OCI-LY7 (cell line): ENCODE results near the gene NR5A2. TPM values are rescaled to one million over a fixed set of nuclear protein-coding genes. Genes with fewer than 3 reads are reported as not detected.

ENCODE experiments used
- BruUV-seq: library from RNA; stranded (reverse); fragments of 400-500 nt; replicated peaks from 2 replicates; lab custom pipeline; 2021; lab: Mats Ljungman, UMichigan
- CTCF ChIA-PET: fragments of 300-600 bp; sonication (Branson Sonifier 250); formaldehyde crosslinking; loops from one replicate; lab custom pipeline; 2022; ENCODE audit warnings: antibody characterized with exemption; ENCODE audit not compliant: unreplicated experiment; lab: Charles Lee
- POLR2A ChIA-PET: fragments of 300-600 bp; sonication (Branson Sonifier 250); formaldehyde crosslinking; loops from one replicate; lab custom pipeline; 2022; ENCODE audit warnings: antibody characterized with exemption; lab: Charles Lee
- DNase-seq: peaks from one replicate; pipeline ENCODE4 v3.0.0-alpha.2; 2015; ENCODE audit warnings: low spot score
- H2AFZ ChIP-seq: fragments of 200-600 bp; sonication (generic), shearing (Covaris generic); 2 replicates; pipeline ENCODE4 v1.6.1; 2014; ENCODE audit warnings: mild to moderate bottlenecking, antibody characterized with exemption, low read length, moderate library complexity
- H3K27ac ChIP-seq: fragments of 200-600 bp; sonication (generic); 2 replicates; pipeline ENCODE4 v1.5.1; 2014; ENCODE audit warnings: mixed run types, low read depth, mild to moderate bottlenecking, moderate library complexity, low read length, inconsistent platforms; ENCODE audit not compliant: poor library complexity, severe bottlenecking
- H3K36me3 ChIP-seq: fragments of 200-600 bp; sonication (generic); 2 replicates; pipeline ENCODE4 v1.6.1; 2014; ENCODE audit warnings: mild to moderate bottlenecking, antibody characterized with exemption, low read length, moderate library complexity, mixed read lengths; ENCODE audit not compliant: insufficient read depth
- H3K4me1 ChIP-seq: fragments of 200-600 bp; sonication (generic); 2 replicates; pipeline ENCODE4 v1.5.1; 2014; ENCODE audit warnings: mild to moderate bottlenecking, low read length; ENCODE audit not compliant: insufficient read depth, poor library complexity, severe bottlenecking
- H3K4me2 ChIP-seq: fragments of 200-600 bp; sonication (generic); 2 replicates; pipeline ENCODE4 v1.6.1; 2014; ENCODE audit warnings: mild to moderate bottlenecking, low read length
- H3K4me3 ChIP-seq: fragments of 200-600 bp; sonication (generic); 2 replicates; pipeline ENCODE4 v1.5.1; 2014; ENCODE audit warnings: mild to moderate bottlenecking, low read depth, low read length; ENCODE audit not compliant: poor library complexity, severe bottlenecking
- H3K79me2 ChIP-seq: fragments of 200-600 bp; sonication (generic); 2 replicates; pipeline ENCODE4 v1.6.1; 2016; ENCODE audit warnings: low read depth, mild to moderate bottlenecking, low read length, moderate library complexity, mixed read lengths; ENCODE audit not compliant: insufficient read depth
- H3K9me2 ChIP-seq: fragments of 200-600 bp; sonication (generic); 2 replicates; pipeline ENCODE4 v1.6.1; 2016; ENCODE audit warnings: mild to moderate bottlenecking, low read length, mixed read lengths; ENCODE audit not compliant: insufficient read depth
- H3K9me3 ChIP-seq: fragments of 200-600 bp; sonication (generic); 2 replicates; pipeline ENCODE4 v1.6.1; 2014; ENCODE audit warnings: mild to moderate bottlenecking, mixed run types, low read length, mixed read lengths
- H4K20me1 ChIP-seq: fragments of 200-600 bp; sonication (generic); 2 replicates; pipeline ENCODE4 v1.6.1; 2014; ENCODE audit warnings: mild to moderate bottlenecking, antibody characterized with exemption, low read length, moderate library complexity, mixed read lengths; ENCODE audit not compliant: insufficient read depth
- EZH2phosphoT487 ChIP-seq: fragments of 200-600 bp; sonication (generic); IDR thresholded peaks from 2 replicates; pipeline ENCODE4 v1.6.1; 2018; ENCODE audit warnings: low read depth, borderline replicate concordance, mild to moderate bottlenecking, mixed run types, antibody characterized with exemption, low read length, moderate library complexity, mixed read lengths
- intact Hi-C: fragments of 100-400 bp; cut with micrococcal nuclease; formaldehyde crosslinking; loops from one replicate; pipeline ENCODE4 v1.10.0; 2022; ENCODE audit not compliant: unreplicated experiment
- total RNA-seq, 2 experiments: library from RNA; depleted of rRNA in 1 of 2; stranded (reverse); fragments of >200 nt in 1 of 2; shearing (Covaris generic) in 1 of 2; gene quantifications; 2 replicates each; pipeline ENCODE4 v1.2.3, GENCODE V29; 2014 to 2022
- TF ChIP-seq, protein P1 (sequence below): fragments of 200-600 bp; sonication (generic); conservative IDR thresholded peaks from 2 replicates; pipeline ENCODE4 v1.5.1; 2014; ENCODE audit warnings: mild to moderate bottlenecking, antibody characterized with exemption, low read length, moderate library complexity, mixed read lengths

NR5A2 gene
- total RNA-seq, 2 experiments from 2014 or later = 2.3 to 3.9 TPM

DNA sequence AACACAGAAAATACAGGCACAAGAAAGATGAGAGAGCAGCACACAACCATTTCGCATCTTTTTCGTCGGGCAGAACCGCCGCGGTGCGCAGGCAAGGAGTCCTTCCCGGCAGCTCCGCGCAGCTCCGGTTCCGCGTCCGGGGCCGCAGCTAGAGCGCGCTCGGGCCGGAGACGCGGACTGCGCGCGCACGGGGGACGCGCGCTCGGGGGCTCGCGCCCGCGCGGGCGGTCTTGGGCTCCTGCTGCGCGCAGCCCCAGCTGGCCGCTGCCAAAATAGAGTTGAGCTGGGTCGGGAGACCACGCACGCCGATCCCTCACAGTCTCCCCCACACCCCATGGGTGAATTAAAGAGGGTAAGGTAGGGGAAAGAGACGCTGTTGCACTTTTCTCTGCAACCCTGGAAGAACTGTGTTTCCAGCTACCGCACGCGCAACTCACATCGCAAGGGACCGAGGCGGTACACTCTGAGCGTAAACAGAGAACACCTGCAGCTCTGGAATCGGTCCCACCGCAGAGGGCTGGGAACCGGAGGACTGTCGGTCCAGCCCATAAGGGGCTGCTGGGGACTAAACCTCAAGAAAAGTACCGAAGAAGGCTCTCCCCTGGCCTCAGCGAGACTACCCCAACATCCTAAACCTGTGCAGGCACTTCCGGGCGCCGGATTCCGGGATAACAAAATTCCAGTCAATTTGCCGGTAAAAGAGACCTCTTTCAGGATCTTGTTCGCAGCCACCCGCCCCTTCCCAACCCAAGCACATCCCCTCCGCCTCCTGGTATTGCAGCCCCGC is 1.7 kb downstream of the NR5A2 start:
- intact Hi-C loops = loop anchor here (1.0 to 5.0 kb wide), 3 partner anchors 50 to 123 kb away; no protein-coding TSS in a partner anchor
- TF ChIP-seq EZH2phosphoT487 = no peak
- TF ChIP-seq, protein P1, sequence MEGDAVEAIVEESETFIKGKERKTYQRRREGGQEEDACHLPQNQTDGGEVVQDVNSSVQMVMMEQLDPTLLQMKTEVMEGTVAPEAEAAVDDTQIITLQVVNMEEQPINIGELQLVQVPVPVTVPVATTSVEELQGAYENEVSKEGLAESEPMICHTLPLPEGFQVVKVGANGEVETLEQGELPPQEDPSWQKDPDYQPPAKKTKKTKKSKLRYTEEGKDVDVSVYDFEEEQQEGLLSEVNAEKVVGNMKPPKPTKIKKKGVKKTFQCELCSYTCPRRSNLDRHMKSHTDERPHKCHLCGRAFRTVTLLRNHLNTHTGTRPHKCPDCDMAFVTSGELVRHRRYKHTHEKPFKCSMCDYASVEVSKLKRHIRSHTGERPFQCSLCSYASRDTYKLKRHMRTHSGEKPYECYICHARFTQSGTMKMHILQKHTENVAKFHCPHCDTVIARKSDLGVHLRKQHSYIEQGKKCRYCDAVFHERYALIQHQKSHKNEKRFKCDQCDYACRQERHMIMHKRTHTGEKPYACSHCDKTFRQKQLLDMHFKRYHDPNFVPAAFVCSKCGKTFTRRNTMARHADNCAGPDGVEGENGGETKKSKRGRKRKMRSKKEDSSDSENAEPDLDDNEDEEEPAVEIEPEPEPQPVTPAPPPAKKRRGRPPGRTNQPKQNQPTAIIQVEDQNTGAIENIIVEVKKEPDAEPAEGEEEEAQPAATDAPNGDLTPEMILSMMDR = no peak
- Histone ChIP-seq H3K27ac (peak overlapping the region; percentile 13), H3K9me3 (no peaks in the 10 kb centered on the region), H3K4me1 (peaks cover 32% of the 10 kb centered on the region), H3K4me2 (peak overlapping the region; percentile 66), H4K20me1 (no peaks in the 10 kb centered on the region), H3K36me3 (no peaks in the 10 kb centered on the region), H3K79me2 (no peaks in the 10 kb centered on the region), H3K9me2 (no peaks in the 10 kb centered on the region), H3K4me3 (peak overlapping the region; percentile 73), H2AFZ (peak overlapping the region; percentile 90)
- POLR2A ChIA-PET = interaction anchor here (0.5 to 5.2 kb wide), 30 partner anchors 9 to 1436 kb away, joined by 3 to 52 read pairs (median 5); no protein-coding TSS in a partner anchor
- DNase-seq = peak; percentile 88
- CTCF ChIA-PET = no interaction called here
- TSS peak; percentile 73 for BruUV-seq

DNA sequence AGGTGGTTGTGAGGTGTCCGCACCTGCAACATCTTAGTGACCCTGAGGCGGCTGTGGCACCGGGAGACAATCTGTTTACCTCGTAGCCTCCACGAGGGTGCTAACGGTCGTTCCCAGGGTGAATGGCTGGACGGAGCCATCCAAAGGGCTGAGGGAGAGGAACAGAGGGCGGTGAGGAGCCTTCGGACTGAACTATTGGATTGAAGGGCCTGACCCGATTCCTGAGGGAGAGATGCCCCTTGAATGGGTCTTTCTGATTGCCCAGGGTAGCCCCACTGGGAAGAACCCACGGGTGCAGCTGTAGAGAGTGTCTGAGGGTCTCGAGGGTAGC is 2.3 kb downstream of the NR5A2 start:
- Histone ChIP-seq H3K36me3 (no peaks in the 10 kb centered on the region), H3K4me3 (peak overlapping the region; percentile 73), H3K9me2 (no peaks in the 10 kb centered on the region), H3K9me3 (no peaks in the 10 kb centered on the region), H3K79me2 (no peaks in the 10 kb centered on the region), H2AFZ (peak overlapping the region; percentile 90; the same call in 1 of the 2 replicates), H4K20me1 (no peaks in the 10 kb centered on the region), H3K27ac (no peak overlapping the region), H3K4me1 (peaks cover 32% of the 10 kb centered on the region), H3K4me2 (peak overlapping the region; percentile 66)
- ChIA-PET POLR2A (interaction anchor here (0.7 to 5.2 kb wide), 6 partner anchors 14 to 1436 kb away, joined by 3 to 52 read pairs (median 4); no protein-coding TSS in a partner anchor), CTCF (no interaction called here)
- TF ChIP-seq, protein P1 = no peak
- no peak for TF ChIP-seq EZH2phosphoT487
- DNase-seq = peak; percentile 55
- intact Hi-C loops = loop anchor here (1.0 to 10.0 kb wide), 4 partner anchors 50 to 345 kb away; no protein-coding TSS in a partner anchor
- no TSS peak for BruUV-seq
